HT1080 (cell line): ENCODE data around the gene ITGB2. TPM values are rescaled to one million over a fixed set of nuclear protein-coding genes. Genes with fewer than 3 reads are reported as not detected.

Experiments
- DNase-seq: peaks from one replicate; pipeline ENCODE4 v3.0.0-alpha.2; 2015; ENCODE audit warnings: low read depth
- total RNA-seq: library from RNA; depleted of rRNA; stranded (reverse); fragments of >200 nt; shearing (Covaris generic); gene quantifications from 2 replicates; pipeline ENCODE4 v1.2.3, GENCODE V29; 2014

ITGB2 gene
- total RNA-seq, 1 experiment from 2014 or later: 1.8 TPM

- DNase-seq: no peak
Observed at GRCh38 chr21:44898851-44899767, 21.6 kb downstream of the ITGB2 start.

DNA sequence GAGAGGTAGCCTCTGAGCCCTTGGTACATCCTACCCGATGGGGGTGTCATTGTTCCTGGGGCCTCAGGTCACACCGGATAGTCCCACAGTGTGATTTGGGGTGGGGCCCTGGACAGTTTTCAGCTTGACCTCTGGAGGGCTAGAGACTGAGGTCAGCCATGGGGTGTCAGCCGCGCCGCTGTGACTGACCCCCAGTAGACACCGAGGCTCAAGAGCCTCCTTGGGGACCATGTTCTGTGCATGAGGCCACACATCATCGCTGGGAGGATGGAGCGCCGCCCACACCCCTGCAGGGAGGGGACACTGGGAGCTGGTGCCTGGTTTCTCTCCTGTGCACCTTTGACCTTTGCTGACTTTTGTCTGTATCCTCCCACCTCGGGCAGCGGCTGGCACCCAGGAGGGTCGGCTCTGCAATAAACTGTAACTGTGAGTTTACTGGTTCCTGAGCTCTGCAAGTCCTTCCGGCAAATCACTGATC lies 22.6 kb downstream of the ITGB2 start:
- no peak for DNase-seq

DNA sequence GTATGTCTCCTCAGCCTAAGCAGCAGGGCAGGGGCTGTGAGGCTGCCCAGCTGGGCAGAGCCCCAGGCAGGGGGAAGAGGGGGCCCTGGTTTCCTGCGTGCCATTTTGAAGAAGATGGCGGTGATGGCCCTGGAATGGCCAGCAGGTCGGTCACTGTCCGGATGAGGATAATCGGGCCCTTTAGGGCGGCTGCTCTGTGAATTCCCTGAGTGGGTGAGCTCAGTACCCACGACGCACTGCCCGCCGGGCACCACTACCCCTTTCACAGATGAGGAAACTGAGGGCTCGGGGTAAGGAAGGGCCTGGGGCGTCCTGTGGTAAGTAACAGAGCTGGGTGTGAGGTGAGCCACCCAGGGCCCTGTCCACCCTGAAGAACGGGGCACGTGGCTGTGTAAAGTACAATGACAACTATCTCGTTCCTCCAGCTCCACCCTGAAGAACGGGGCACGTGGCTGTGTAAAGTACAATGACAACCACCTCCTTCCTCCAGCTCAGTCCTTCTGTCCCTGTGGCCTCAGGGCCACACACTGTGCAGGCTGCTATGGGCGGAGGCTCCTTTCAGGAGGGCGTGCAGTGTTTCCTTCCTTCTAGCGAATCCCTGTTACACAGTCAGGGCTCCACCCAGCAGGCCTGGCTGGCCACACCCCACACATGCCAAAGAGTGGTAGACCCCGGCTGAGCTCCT lies 23.2 kb downstream of the ITGB2 start:
- DNase-seq: no peak

DNA sequence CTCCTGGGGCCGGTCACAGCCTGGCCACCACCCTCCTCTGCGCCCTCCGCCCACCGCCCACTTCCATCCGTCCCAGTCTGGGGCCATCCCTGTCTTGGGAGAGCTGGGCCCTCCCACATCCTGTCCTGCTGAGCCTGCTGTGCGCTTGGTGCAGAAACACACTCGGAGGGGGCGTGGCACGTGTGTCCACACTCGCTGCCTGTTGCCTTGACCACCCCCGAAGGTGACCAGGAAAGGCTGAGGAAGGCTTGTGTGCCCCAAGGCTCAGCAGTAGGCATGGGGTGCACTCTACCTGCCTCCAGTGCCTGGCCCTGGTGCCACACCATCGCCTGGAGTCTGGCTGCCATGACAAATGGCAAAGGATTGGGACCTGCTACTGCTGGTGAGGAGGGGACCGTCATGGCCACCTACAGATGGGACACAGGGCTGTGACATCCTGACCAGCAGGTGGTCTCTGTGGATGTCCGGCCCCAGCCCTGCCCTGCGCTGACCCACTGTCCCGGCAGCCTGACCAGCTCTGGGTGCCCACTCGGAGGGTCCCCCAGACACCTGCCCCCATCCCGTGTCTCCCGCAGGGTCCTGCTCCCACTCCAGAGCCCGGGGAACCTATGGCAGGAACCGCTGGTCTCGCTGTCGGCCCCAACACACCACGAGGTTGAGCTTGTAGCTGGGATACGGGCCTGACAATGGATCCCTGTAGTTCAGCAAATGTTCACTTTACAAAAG lies 24.0 kb downstream of the ITGB2 start:
- no peak for DNase-seq

DNA sequence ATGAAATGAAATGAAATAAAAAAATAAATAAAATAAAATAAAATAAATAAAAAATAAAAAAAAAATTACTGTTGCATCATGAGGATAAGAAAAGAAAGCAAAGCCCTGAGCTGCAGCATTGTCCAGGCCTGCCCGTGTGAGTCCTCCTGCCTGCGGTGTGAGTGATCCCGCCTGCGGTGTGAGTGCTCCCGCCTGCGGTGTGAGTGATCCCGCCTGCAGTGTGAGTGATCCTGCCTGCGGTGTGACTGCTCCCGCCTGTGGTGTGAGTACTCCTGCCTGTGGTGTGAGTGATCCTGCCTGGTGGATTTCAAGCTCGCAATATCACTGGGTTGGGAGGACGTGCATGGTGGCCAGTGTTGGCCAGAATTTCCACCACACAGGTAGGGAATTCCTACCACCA lies 24.8 kb downstream of the ITGB2 start:
- no peak for DNase-seq

GRCh38 chr21:44894687-44895302 lies 25.9 kb downstream of the ITGB2 start:
- no peak for DNase-seq

GRCh38 chr21:44893948-44894656 lies 26.6 kb downstream of the ITGB2 start:
- no peak for DNase-seq

- no peak for DNase-seq
Observed at GRCh38 chr21:44893278-44893556, 27.5 kb downstream of the ITGB2 start.

DNA sequence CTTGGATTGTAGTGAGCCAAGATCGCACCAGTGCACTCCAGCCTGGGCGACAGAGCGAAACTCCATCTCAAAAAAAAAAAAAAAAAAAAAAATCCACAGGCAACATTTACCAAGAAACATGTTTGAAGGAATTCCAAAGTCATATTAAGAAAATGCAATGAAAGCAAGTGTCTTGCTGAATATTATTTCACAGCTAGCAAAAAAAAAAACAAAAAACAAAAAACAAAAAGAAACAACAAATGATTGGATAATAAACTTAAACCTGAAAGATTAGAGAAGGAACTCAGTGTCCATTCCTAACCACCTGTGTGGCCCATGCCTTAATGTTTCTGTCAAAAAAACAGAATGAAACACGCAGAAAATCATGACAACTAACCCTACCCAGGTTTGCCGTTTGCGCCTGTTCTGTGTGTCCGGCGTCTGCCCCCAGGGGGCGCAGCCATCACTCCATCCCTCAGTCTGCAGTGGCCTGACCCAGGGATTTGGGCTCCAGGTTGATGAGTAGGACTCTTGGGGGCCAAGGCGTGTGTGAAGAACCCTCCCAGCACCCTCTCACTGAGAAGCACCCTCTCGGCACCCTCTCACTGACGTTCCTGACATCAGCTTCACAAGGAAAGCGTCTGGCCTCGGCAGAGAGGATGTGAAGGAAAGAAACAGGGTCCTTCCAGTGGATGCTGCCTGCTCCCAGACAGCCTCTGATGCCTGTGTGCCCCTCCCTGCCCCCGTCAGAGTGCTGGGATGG lies 28.0 kb downstream of the ITGB2 start:
- DNase-seq: peak; percentile 36

- no peak for DNase-seq
Observed at GRCh38 chr21:44892095-44892494, 28.6 kb downstream of the ITGB2 start.

DNA sequence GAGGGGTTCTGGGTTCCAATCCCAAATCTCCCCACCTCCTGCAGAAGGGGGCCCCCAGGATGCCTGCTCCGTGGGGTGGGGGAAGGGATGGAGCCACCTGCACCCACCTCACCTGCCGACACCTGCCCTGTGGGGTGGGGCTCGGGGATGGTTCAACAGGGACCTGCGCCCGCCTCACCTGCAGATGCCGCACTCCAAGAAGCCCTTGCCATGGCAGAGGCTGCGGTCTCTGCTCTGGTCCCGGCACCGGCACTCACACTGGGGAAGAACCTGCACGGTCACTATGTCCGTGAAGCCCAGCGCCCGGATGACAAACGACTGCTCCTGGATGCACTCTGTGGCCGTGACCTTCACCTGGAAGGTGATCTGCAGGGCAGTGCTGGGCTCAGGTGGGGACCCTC lies 29.1 kb downstream of the ITGB2 start:
- no peak for DNase-seq

GRCh38 chr21:44890961-44891541 lies 29.6 kb downstream of the ITGB2 start:
- DNase-seq: no peak

DNA sequence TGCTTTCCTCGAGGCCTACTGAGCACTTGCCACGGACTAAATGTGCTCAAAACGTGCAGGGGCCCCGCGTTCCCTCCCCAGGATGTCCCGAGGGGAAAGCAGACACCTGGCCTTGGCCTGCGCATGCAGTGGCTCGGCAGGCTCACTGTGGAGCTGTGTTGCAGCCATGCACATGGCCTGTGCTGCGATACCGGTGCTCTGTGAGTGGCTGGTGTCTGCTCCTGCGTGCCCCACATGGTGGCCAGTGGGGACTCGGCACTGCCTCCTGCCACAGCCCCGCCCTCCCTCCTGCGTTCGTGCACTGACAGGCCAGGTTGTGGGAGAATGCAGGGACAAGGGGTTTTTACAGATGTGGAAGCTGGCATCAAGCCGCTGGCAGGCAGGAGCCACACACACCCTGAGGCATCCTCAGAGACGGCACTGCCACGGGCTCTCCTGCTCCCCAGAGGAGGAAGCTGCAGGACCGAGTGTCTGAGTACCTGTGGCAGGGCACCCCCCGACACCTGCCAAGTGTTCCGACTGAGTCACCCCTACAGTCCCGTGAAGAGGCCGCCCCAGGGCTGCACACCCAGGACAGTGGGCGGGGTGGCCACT lies 30.3 kb downstream of the ITGB2 start:
- DNase-seq: no peak

GRCh38 chr21:44889625-44890337 lies 30.9 kb downstream of the ITGB2 start:
- DNase-seq: no peak

DNA sequence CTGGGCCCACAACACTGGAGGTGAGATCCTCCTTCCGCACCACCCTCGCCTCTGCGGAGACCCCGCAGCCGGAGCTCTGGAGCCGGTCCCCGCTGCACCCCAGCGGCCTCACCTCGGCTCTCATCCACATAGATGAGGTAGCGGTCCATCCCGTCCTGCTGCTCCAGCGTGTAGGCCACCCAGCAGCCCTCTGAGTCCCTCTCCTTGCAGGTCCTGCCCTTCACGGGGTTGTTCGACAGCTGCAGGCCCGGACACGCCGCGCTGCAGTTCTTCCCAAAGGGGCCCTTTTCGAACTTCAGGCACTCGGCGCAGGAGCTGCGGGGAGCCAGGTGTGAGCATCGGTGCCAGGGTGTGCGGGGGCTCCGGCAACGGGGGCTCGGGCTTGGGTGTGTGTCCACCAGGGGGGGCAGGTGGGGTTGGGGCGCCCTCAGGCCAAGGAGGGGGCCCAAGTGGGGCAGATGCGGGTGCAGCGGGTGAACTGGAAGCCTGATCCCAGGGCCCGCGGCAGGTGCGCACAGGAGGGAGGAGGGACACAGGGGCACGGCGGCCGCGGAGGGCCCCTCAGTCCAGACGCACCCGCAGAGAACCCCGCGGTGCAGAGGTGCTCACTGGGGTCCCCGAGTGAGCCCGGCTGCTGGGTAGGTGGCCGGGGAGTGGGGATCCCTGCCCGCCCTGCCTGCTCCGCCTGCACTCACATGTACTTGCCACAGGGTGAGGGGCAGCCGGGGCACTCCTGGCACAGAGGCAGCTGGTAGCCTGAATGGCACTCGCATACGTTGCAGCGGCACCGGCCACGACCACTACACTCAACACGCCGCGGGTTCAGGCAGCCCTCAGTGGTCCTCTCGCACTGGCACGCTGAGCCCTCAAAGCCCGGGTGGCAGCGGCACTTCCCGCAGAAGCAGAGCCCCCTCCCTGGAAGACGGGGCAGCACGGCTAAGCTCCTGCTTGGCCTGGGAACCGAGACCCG lies 31.8 kb downstream of the ITGB2 start:
- DNase-seq: no peak

DNA sequence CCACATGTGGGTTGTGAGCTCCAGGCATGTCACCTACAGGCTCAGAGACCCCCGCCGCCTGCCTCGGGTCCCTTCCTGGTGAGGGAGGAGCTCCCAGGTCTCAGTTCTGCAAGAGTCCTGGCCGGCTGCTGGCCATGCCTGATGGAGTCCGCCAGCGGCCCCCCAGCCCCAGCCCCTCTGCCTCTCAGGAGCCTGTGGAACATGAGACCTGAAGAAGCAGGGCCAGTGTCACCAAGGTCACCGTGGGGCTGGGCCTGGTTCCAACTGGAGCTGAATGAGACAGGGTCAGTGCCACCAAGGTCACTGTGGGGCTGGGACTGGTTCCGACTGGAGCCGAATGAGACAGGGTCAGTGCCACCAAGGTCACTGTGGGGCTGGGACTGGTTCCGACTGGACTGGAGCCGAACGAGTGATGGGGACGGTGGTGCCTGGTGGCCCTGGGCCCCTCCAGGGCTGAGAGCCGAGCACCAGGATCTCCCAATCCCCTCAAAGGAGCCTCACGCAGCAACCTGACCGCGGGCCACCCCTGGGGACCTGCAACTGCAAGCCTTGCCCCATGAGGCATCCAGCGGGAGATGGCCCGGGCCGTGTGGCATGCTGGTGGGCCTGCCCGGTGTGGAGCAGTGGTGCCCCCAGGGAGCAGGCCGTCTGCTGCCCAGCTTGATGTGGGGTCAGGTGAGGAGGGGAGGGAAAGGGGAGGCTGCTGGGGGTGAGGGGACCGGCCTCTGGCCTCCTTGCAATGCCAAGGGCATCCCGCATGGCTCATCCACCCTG lies 32.7 kb downstream of the ITGB2 start:
- DNase-seq: no peak
